SK-N-SH treated with all-trans-retinoic acid at 6 μM for 48 hours (cell line): ENCODE measurements around the gene ARHGEF10L.

Source experiments
- ESRRG ChIP-seq: fragments of 250-450 bp; sonication (Bioruptor Pico); IDR thresholded peaks from 2 replicates; pipeline ENCODE4 v1.6.1; 2021; ENCODE audit warnings: mild to moderate bottlenecking
- ISL1 ChIP-seq: fragments of 250-450 bp; sonication (Bioruptor Pico); IDR thresholded peaks from 2 replicates; pipeline ENCODE4 v2.1.2; 2022; ENCODE audit warnings: mild to moderate bottlenecking, moderate library complexity
- PATZ1 ChIP-seq: fragments of 250-450 bp; sonication (Bioruptor Pico); IDR thresholded peaks from 2 replicates; pipeline ENCODE4 v1.8.0; 2020; ENCODE audit warnings: mild to moderate bottlenecking, moderate library complexity, borderline replicate concordance
- TCF4 ChIP-seq: fragments of 250-450 bp; sonication (Bioruptor Pico); IDR thresholded peaks from 2 replicates; pipeline ENCODE4 v1.8.0; 2021; ENCODE audit warnings: mild to moderate bottlenecking, moderate library complexity, borderline replicate concordance
- ZC3H10 ChIP-seq: fragments of 250-450 bp; sonication (Bioruptor Pico); IDR thresholded peaks from 2 replicates; pipeline ENCODE4 v1.5.1; 2021; ENCODE audit warnings: mild to moderate bottlenecking, moderate library complexity

GRCh38 chr1:17498214-17498613, 41.3 kb upstream of the ARHGEF10L start:
- TF ChIP-seq ESRRG (CRISPR knock-in tag) (no peak), TCF4 (CRISPR knock-in tag) (no peak), ISL1 (CRISPR knock-in tag) (no peak), ZC3H10 (no peak), PATZ1 (CRISPR knock-in tag) (no peak)
